ENCODE results near the gene DHFR2. TPM values are rescaled to one million over a fixed set of nuclear protein-coding genes. Genes with fewer than 3 reads are reported as not detected.

DHFR2 gene
- total and polyA plus RNA-seq, 9 of the 15 experiments (the other 6 are each of a cell fraction or from before 2014, with no cell fraction given) = 0.64 to 1.7 (median 1.4) TPM

- Histone ChIP-seq H4K20me1 (replicated peaks; ENCODE audit: control insufficient read depth, insufficient read depth, low read length) (no peaks in the 10 kb centered on the region), H3K9me1 (ENCODE audit: control insufficient read depth, insufficient read depth, low read length) (no peaks in the 10 kb centered on the region), H2AFZ (ENCODE audit: low read depth, low read length) (no peak overlapping the region), H3K4me1 (replicated peaks in 1 of 2; ENCODE audit: control insufficient read depth in 2 of 2, insufficient read depth in 2 of 2, low read length in 2 of 2) (peaks cover 0 to 4% of the 10 kb centered on the region in 2 experiments; a peak in 2 of 5 replicates), H3K4me3 (no peak overlapping the region), H3K9me3 (replicated peaks; ENCODE audit: control insufficient read depth, insufficient read depth, low read depth, low read length) (no peaks in the 10 kb centered on the region), H3K9ac (ENCODE audit: insufficient read depth in 1 of 2, low read depth in 2 of 2, low read length in 2 of 2) (no peak overlapping the region), H3K4me2 (ENCODE audit: insufficient read depth, low read length) (no peak overlapping the region), H3K79me2 (ENCODE audit: control insufficient read depth, insufficient read depth, low read length) (peaks cover 12% of the 10 kb centered on the region), H3K27me3 (ENCODE audit: control insufficient read depth in 2 of 2, insufficient read depth in 2 of 2, low read length in 2 of 2) (no peaks in the 10 kb centered on the region), H3K36me3 (ENCODE audit: control insufficient read depth, insufficient read depth, low read length) (peaks cover 17% of the 10 kb centered on the region), H3K27ac (ENCODE audit: extremely low read depth, low read depth, low read length) (no peak overlapping the region)
- BruUV-seq (replicated peaks) = no TSS peak
- 19% methylated on average over 4 of the region's 4 CpGs for WGBS (ENCODE audit: insufficient coverage, low coverage, missing lambda C conversion rate)
- intact Hi-C loops (cut with micrococcal nuclease) = loop anchor here (1.0 to 10.0 kb wide), 2 partner anchors 65 to 205 kb away; no protein-coding TSS in a partner anchor
- no peak for FAIRE-seq
- DNase-seq (ENCODE audit: extremely low read depth in 1 of 4, low spot score in 3 of 4) = no peak
- ChIA-PET CTCF (ENCODE audit: low intra/inter-chr PET ratio) (interaction anchor here (1.3 kb wide), 1 partner anchor 65 kb away, joined by 7 read pairs; no protein-coding TSS in a partner anchor), POLR2A (no interaction called here)
- ATAC-seq = no peak
- in situ Hi-C loops (cut with MboI) = no loop called here
- TF ChIP-seq ZFX (CRISPR knock-in tag; IDR thresholded peaks at IDR 0.05) (no peak), DEAF1 (CRISPR knock-in tag; IDR thresholded peaks at IDR 0.05) (0 out of 2 replicates have a peak, but pooled peaks have one; percentile 7), ZHX1 (conservative IDR thresholded peaks at IDR 0.05; ENCODE audit: low read length) (no peak), HNRNPK (IDR thresholded peaks at IDR 0.05; ENCODE audit: low read depth, low read length, poor library complexity, severe bottlenecking) (no peak), CTCF (IDR thresholded peaks at IDR 0.05 in 2 of 3, conservative IDR thresholded peaks at IDR 0.05 in 1 of 3; ENCODE audit: insufficient read depth in 2 of 3, low read depth in 1 of 3, low read length in 3 of 3) (peak in 1 of 3 experiments; percentile 49; a peak in 3 of 6 replicates), ILF3 (IDR thresholded peaks at IDR 0.05; ENCODE audit: borderline replicate concordance) (no peak), ZFP1 (CRISPR knock-in tag; IDR thresholded peaks at IDR 0.05) (no peak)
These were observed 6.6 kb upstream of the DHFR2 start for GRCh38 chr3:94069194-94069813.

All from K562 (cell line).